Fibroblast of lung (primary cell): ENCODE results near the gene ZNF22.

Experiments
- EZH2 ChIP-seq: IDR thresholded peaks from 2 replicates; pipeline ENCODE4 v1.5.1; 2012; ENCODE audit warnings: low read length, control low read depth, mild to moderate bottlenecking; ENCODE audit errors: missing control alignments
- TF ChIP-seq, protein P1 (sequence below), 2 donors: IDR thresholded peaks in 1 of 2; conservative IDR thresholded peaks in 1 of 2; 1 replicate in 1 of 2; 2 replicates in 1 of 2; pipeline ENCODE4 v1.5.1; 2011 to 2012; ENCODE audit warnings: low read length in 2 of 2, control low read depth in 1 of 2, inconsistent platforms in 1 of 2, low read depth in 1 of 2, mild to moderate bottlenecking in 1 of 2

DNA sequence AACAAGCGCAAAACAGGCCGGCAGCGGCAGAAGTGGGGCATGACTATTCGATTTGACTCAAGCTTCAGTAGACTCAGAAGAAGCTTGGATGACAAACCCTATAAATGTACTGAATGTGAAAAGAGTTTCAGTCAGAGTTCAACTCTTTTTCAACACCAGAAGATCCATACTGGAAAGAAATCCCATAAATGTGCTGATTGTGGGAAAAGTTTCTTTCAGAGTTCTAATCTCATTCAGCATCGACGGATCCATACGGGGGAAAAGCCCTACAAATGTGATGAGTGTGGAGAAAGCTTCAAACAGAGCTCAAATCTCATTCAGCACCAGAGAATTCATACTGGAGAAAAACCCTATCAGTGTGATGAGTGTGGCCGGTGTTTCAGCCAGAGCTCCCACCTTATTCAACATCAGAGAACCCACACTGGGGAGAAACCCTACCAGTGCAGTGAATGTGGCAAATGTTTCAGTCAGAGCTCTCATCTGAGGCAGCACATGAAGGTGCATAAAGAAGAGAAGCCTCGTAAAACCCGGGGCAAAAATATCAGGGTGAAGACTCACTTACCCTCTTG is 2.8 kb downstream of the ZNF22 start:
- TF ChIP-seq, protein P1, sequence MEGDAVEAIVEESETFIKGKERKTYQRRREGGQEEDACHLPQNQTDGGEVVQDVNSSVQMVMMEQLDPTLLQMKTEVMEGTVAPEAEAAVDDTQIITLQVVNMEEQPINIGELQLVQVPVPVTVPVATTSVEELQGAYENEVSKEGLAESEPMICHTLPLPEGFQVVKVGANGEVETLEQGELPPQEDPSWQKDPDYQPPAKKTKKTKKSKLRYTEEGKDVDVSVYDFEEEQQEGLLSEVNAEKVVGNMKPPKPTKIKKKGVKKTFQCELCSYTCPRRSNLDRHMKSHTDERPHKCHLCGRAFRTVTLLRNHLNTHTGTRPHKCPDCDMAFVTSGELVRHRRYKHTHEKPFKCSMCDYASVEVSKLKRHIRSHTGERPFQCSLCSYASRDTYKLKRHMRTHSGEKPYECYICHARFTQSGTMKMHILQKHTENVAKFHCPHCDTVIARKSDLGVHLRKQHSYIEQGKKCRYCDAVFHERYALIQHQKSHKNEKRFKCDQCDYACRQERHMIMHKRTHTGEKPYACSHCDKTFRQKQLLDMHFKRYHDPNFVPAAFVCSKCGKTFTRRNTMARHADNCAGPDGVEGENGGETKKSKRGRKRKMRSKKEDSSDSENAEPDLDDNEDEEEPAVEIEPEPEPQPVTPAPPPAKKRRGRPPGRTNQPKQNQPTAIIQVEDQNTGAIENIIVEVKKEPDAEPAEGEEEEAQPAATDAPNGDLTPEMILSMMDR (conservative IDR thresholded peaks at IDR 0.05 in 1 of 2, IDR thresholded peaks at IDR 0.05 in 1 of 2; ENCODE audit: low read depth in 1 of 2, low read length in 2 of 2) = no peak
- TF ChIP-seq EZH2 = no peak
